SKM-1 (cell line): ENCODE data around the gene FCER2.
"Not testable (repeated sequence)": the region's sequence is repeated elsewhere in the genome, so short reads cannot be mapped to it uniquely, and the experiment has no call there.

ENCODE experiments used
- DNase-seq: peaks from one replicate; lab custom pipeline; 2025; ENCODE audit not compliant: unreplicated experiment; lab: John Stamatoyannopoulos, UW

FCER2 gene

GRCh38 chr19:7701654-7702457 is at the start of gene FCER2:
FCER2 (minus strand) TSS chr19:7702131; CDS start chr19:7699760, 2,371 bp downstream.
- no peak for DNase-seq

GRCh38 chr19:7751157-7751783 is 49.3 kb upstream of the FCER2 start:
- no peak for DNase-seq

- DNase-seq, result no peak
Observed at GRCh38 chr19:7748756-7749155, 46.8 kb upstream of the FCER2 start.

GRCh38 chr19:7748171-7748570 is 46.2 kb upstream of the FCER2 start:
- no peak for DNase-seq

- no peak for DNase-seq
Observed at GRCh38 chr19:7746903-7747884, 45.3 kb upstream of the FCER2 start, which contains the start of gene CD209. CD209 (minus strand) TSS chr19:7747534; CDS start chr19:7747511, 23 bp downstream.

- not testable (repeated sequence) for DNase-seq
Observed at GRCh38 chr19:7746306-7746705, 44.4 kb upstream of the FCER2 start.

GRCh38 chr19:7744871-7745650 is 43.1 kb upstream of the FCER2 start:
- DNase-seq, result no peak

- no peak for DNase-seq
Observed at GRCh38 chr19:7744199-7744786, 42.4 kb upstream of the FCER2 start.

GRCh38 chr19:7743425-7743841 is 41.5 kb upstream of the FCER2 start:
- DNase-seq, result no peak

- no peak for DNase-seq
Observed at GRCh38 chr19:7742991-7743390, 41.1 kb upstream of the FCER2 start.

GRCh38 chr19:7742575-7742974 is 40.6 kb upstream of the FCER2 start:
- no peak for DNase-seq

GRCh38 chr19:7740682-7741054 is 38.7 kb upstream of the FCER2 start:
- no peak for DNase-seq

GRCh38 chr19:7739801-7740681 is 38.1 kb upstream of the FCER2 start:
- DNase-seq, result no peak

GRCh38 chr19:7739211-7739755 is 37.4 kb upstream of the FCER2 start:
- DNase-seq, result no peak

- no peak for DNase-seq
Observed at GRCh38 chr19:7738023-7738422, 36.1 kb upstream of the FCER2 start.

GRCh38 chr19:7737215-7737614 is 35.3 kb upstream of the FCER2 start:
- no peak for DNase-seq

- DNase-seq, result no peak
Observed at GRCh38 chr19:7736148-7736547, 34.2 kb upstream of the FCER2 start.

GRCh38 chr19:7734220-7735203 is 32.6 kb upstream of the FCER2 start:
- peak; percentile 72 for DNase-seq
